H9 (cell line): ENCODE data around the gene ADNP2. TPM values are rescaled to one million over a fixed set of nuclear protein-coding genes. Genes with fewer than 3 reads are reported as not detected.

Source experiments
- DNase-seq: peaks from one replicate; pipeline ENCODE4 v3.0.0-alpha.2; 2017
- H2AFZ ChIP-seq: one replicate; pipeline ENCODE4 v1.6.1; 2013; ENCODE audit warnings: mild to moderate bottlenecking, low read length, control low read depth, moderate library complexity
- H2AK5ac ChIP-seq: 2 replicates; pipeline ENCODE4 v1.6.1; 2013; ENCODE audit warnings: low read length, control low read depth, mixed read lengths; ENCODE audit not compliant: insufficient read length
- H2BK120ac ChIP-seq: one replicate; pipeline ENCODE4 v1.6.1; 2013; ENCODE audit warnings: low read depth, mild to moderate bottlenecking, low read length, control low read depth, inconsistent platforms; ENCODE audit not compliant: poor library complexity, severe bottlenecking
- H2BK12ac ChIP-seq: 2 replicates; pipeline ENCODE4 v1.6.1; 2013; ENCODE audit warnings: low read length, control low read depth, mixed read lengths, low read depth; ENCODE audit not compliant: insufficient read length
- H2BK15ac ChIP-seq: 2 replicates; pipeline ENCODE4 v1.6.1; 2013; ENCODE audit warnings: low read depth, low read length, control low read depth
- H2BK20ac ChIP-seq: one replicate; pipeline ENCODE4 v1.6.1; 2013; ENCODE audit warnings: low read depth, mild to moderate bottlenecking, low read length, control low read depth, inconsistent platforms; ENCODE audit not compliant: poor library complexity, severe bottlenecking
- H2BK5ac ChIP-seq: 2 replicates; pipeline ENCODE4 v1.6.1; 2013; ENCODE audit warnings: low read length, control low read depth, mixed read lengths; ENCODE audit not compliant: insufficient read length
- H3K14ac ChIP-seq: 2 replicates; pipeline ENCODE4 v1.6.1; 2013; ENCODE audit warnings: low read length, control low read depth; ENCODE audit not compliant: insufficient read depth
- H3K18ac ChIP-seq: 2 replicates; pipeline ENCODE4 v1.6.1; 2013; ENCODE audit warnings: low read depth, mild to moderate bottlenecking, mixed read lengths, low read length, control low read depth; ENCODE audit not compliant: insufficient read length
- H3K23ac ChIP-seq: 2 replicates; pipeline ENCODE4 v1.6.1; 2013; ENCODE audit warnings: low read length, control low read depth, mixed read lengths, low read depth; ENCODE audit not compliant: insufficient read length
- H3K23me2 ChIP-seq: 2 replicates; pipeline ENCODE4 v1.6.1; 2013; ENCODE audit warnings: low read depth, mild to moderate bottlenecking, mixed read lengths, low read length, control low read depth; ENCODE audit not compliant: insufficient read length, poor library complexity, severe bottlenecking
- H3K27ac ChIP-seq: 2 replicates; pipeline ENCODE4 v1.5.1; 2013; ENCODE audit warnings: low read length, control low read depth, mixed read lengths, low read depth; ENCODE audit not compliant: insufficient read length
- H3K27me3 ChIP-seq: 2 replicates; pipeline ENCODE4 v1.6.1; 2013; ENCODE audit warnings: low read length, control low read depth, inconsistent platforms; ENCODE audit not compliant: insufficient read depth
- H3K4ac ChIP-seq: 2 replicates; pipeline ENCODE4 v1.6.1; 2013; ENCODE audit warnings: low read depth, mild to moderate bottlenecking, control low read depth, inconsistent platforms, low read length, moderate library complexity
- H3K4me1 ChIP-seq: 2 replicates; pipeline ENCODE4 v1.6.1; 2013; ENCODE audit warnings: low read length, control low read depth, inconsistent platforms; ENCODE audit not compliant: insufficient read depth
- H3K4me2 ChIP-seq: 2 replicates; pipeline ENCODE4 v1.6.1; 2013; ENCODE audit warnings: low read length, control low read depth, mixed read lengths; ENCODE audit not compliant: insufficient read length, insufficient read depth
- H3K56ac ChIP-seq: 2 replicates; pipeline ENCODE4 v1.6.1; 2013; ENCODE audit warnings: low read depth, mild to moderate bottlenecking, mixed read lengths, low read length, control low read depth; ENCODE audit not compliant: insufficient read length
- H3K79me1 ChIP-seq: 2 replicates; pipeline ENCODE4 v1.6.1; 2013; ENCODE audit warnings: low read depth, mild to moderate bottlenecking, moderate library complexity, low read length, control low read depth, inconsistent platforms; ENCODE audit not compliant: insufficient read depth, poor library complexity, severe bottlenecking
- H3K79me2 ChIP-seq: 2 replicates; pipeline ENCODE4 v1.6.1; 2013; ENCODE audit warnings: low read length, control low read depth, inconsistent platforms; ENCODE audit not compliant: insufficient read depth
- H3K9ac ChIP-seq: 2 replicates; pipeline ENCODE4 v1.6.1; 2013; ENCODE audit warnings: low read length, control low read depth, mixed read lengths; ENCODE audit not compliant: insufficient read length; ENCODE audit errors: extremely low read depth
- H3K9me3 ChIP-seq: one replicate; pipeline ENCODE4 v1.6.1; 2013; ENCODE audit warnings: low read depth, low read length, inconsistent platforms; ENCODE audit not compliant: control insufficient read depth
- H3T11ph ChIP-seq: one replicate; pipeline ENCODE4 v1.6.1; 2013; ENCODE audit warnings: mild to moderate bottlenecking, low read length, control low read depth, inconsistent platforms
- H4K20me1 ChIP-seq: one replicate; pipeline ENCODE4 v1.6.1; 2013; ENCODE audit not compliant: control insufficient read depth, insufficient read length, insufficient read depth
- H4K5ac ChIP-seq: 2 replicates; pipeline ENCODE4 v1.6.1; 2013; ENCODE audit warnings: low read depth, mild to moderate bottlenecking, mixed read lengths, low read length, control low read depth; ENCODE audit not compliant: insufficient read length
- H4K8ac ChIP-seq: replicated peaks from 2 replicates; pipeline ENCODE4 v1.6.1; 2013; ENCODE audit warnings: low read length, control low read depth, mixed read lengths, low read depth; ENCODE audit not compliant: insufficient read length
- H4K91ac ChIP-seq: 2 replicates; pipeline ENCODE4 v1.6.1; 2013; ENCODE audit warnings: low read depth, mild to moderate bottlenecking, moderate library complexity, mixed read lengths, low read length, control low read depth; ENCODE audit not compliant: insufficient read length
- H3K27ac Mint-ChIP-seq, 3 experiments: 2 replicates in 2 of 3; 3 replicates in 1 of 3; pipeline ENCODE4 v1.8.0; 2020 to 2021; ENCODE audit warnings: mixed read lengths in 3 of 3, mild to moderate bottlenecking in 1 of 3, moderate library complexity in 1 of 3
- H3K27me3 Mint-ChIP-seq: 2 replicates; pipeline ENCODE4 v1.8.0; 2021; ENCODE audit warnings: low read depth, mild to moderate bottlenecking, moderate library complexity, mixed read lengths
- H3K36me3 Mint-ChIP-seq, 3 experiments: 2 replicates in 2 of 3; 3 replicates in 1 of 3; pipeline ENCODE4 v1.8.0; 2020 to 2021; ENCODE audit warnings: low read depth in 3 of 3, mixed read lengths in 3 of 3; ENCODE audit not compliant: insufficient read depth in 1 of 3
- H3K4me1 Mint-ChIP-seq, 2 experiments: 2 replicates each; pipeline ENCODE4 v1.8.0; 2020; ENCODE audit warnings: mixed read lengths in 2 of 2
- H3K4me3 Mint-ChIP-seq, 2 experiments: 2 replicates in 1 of 2; 3 replicates in 1 of 2; pipeline ENCODE4 v1.8.0; 2020 to 2021; ENCODE audit warnings: mild to moderate bottlenecking in 2 of 2, mixed read lengths in 2 of 2, moderate library complexity in 1 of 2
- H3K9me3 Mint-ChIP-seq, 2 experiments: 2 replicates in 1 of 2; 3 replicates in 1 of 2; pipeline ENCODE4 v1.8.0; 2020; ENCODE audit warnings: mild to moderate bottlenecking in 2 of 2, mixed read lengths in 2 of 2, moderate library complexity in 1 of 2
- WGBS: extraction: QIAGEN DNeasy Blood & Tissue Kit; methylation state at CpG from one replicate; pipeline ENCODE4 v1.1.7; 2013; ENCODE audit warnings: missing lambda C conversion rate, low lambda C conversion rate, mixed read lengths; ENCODE audit not compliant: insufficient read length; ENCODE audit errors: extremely low coverage; 5-methylcytosine and 5-hydroxymethylcytosine counted together
- total RNA-seq: library from RNA; stranded (reverse); gene quantifications from 2 replicates; pipeline ENCODE4 v1.2.1, GENCODE V29; 2021
- TF ChIP-seq, protein P1 (sequence below): fragments of 200-600 bp; sonication (generic); conservative IDR thresholded peaks from 3 replicates; pipeline ENCODE4 v1.8.0; 2021; ENCODE audit warnings: antibody characterized with exemption, mild to moderate bottlenecking

Gene ADNP2
- total RNA-seq, 1 experiment from 2014 or later: 53.5 TPM

- Histone ChIP-seq H3K18ac (no peak overlapping the region), H3T11ph (no peak overlapping the region), H4K20me1 (no peaks in the 10 kb centered on the region), H3K4me2 (no peak overlapping the region), H3K4me1 (no peaks in the 10 kb centered on the region), H3K27ac (no peak overlapping the region), H2BK5ac (no peak overlapping the region), H3K27me3 (no peaks in the 10 kb centered on the region), H3K9ac (no peak overlapping the region), H3K9me3 (no peaks in the 10 kb centered on the region), H3K23me2 (no peaks in the 10 kb centered on the region), H2BK15ac (no peak overlapping the region), H2AFZ (no peak overlapping the region), H4K91ac (no peak overlapping the region), H4K8ac (no peak overlapping the region), H2BK12ac (no peak overlapping the region), H4K5ac (no peak overlapping the region), H2BK120ac (no peak overlapping the region), H3K23ac (no peak overlapping the region), H3K14ac (no peak overlapping the region), H2AK5ac (no peak overlapping the region), H2BK20ac (no peak overlapping the region), H3K79me2 (no peaks in the 10 kb centered on the region), H3K56ac (no peak overlapping the region), H3K79me1 (no peaks in the 10 kb centered on the region), H3K4ac (no peak overlapping the region)
- Mint-ChIP-seq H3K27me3 (peaks cover 2% of the 10 kb centered on the region), H3K9me3 (no peaks in the 10 kb centered on the region), H3K36me3 (peaks cover 0 to 1% (median 0%) of the 10 kb centered on the region in 3 experiments; a peak in 1 of 7 replicates), H3K4me1 (peaks cover 3 to 8% of the 10 kb centered on the region in 2 experiments; a peak in 3 of 4 replicates), H3K4me3 (no peak overlapping the region), H3K27ac (no peak overlapping the region)
- TF ChIP-seq, protein P1, sequence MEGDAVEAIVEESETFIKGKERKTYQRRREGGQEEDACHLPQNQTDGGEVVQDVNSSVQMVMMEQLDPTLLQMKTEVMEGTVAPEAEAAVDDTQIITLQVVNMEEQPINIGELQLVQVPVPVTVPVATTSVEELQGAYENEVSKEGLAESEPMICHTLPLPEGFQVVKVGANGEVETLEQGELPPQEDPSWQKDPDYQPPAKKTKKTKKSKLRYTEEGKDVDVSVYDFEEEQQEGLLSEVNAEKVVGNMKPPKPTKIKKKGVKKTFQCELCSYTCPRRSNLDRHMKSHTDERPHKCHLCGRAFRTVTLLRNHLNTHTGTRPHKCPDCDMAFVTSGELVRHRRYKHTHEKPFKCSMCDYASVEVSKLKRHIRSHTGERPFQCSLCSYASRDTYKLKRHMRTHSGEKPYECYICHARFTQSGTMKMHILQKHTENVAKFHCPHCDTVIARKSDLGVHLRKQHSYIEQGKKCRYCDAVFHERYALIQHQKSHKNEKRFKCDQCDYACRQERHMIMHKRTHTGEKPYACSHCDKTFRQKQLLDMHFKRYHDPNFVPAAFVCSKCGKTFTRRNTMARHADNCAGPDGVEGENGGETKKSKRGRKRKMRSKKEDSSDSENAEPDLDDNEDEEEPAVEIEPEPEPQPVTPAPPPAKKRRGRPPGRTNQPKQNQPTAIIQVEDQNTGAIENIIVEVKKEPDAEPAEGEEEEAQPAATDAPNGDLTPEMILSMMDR: no peak
- WGBS: no CpG with 5 or more reads among the region's 4 CpGs
- DNase-seq: no peak
Measured at GRCh38 chr18:80172056-80172455, 63.0 kb downstream of the ADNP2 start.
